HFF-Myc (cell line): Measurements from ENCODE around the gene SUPT5H.

Source experiments
- DNase-seq: peaks from one replicate; pipeline ENCODE4 v3.0.0-alpha.2; 2011; ENCODE audit warnings: low read depth; ENCODE audit errors: extremely low read depth
- H3K4me3 ChIP-seq: replicated peaks from 2 replicates; pipeline ENCODE4 v1.5.1; 2011; ENCODE audit warnings: low read depth, mild to moderate bottlenecking, control low read depth, low read length
- CTCF ChIP-seq: IDR thresholded peaks from 2 replicates; pipeline ENCODE4 v1.5.1; 2012; ENCODE audit warnings: mild to moderate bottlenecking, low read depth, low read length, control low read depth; ENCODE audit errors: missing control alignments

Gene SUPT5H

GRCh38 chr19:39524495-39524894, 79.1 kb downstream of the SUPT5H start:
- DNase-seq, result no peak
- TF ChIP-seq CTCF, result no peak
- no peak overlapping the region for H3K4me3 ChIP-seq

GRCh38 chr19:39525205-39525604, 79.8 kb downstream of the SUPT5H start:
- no peak for TF ChIP-seq CTCF
- no peak overlapping the region for H3K4me3 ChIP-seq
- no peak for DNase-seq
